SJSA1 (cell line): ENCODE measurements around the gene GRN. TPM values are rescaled to one million over a fixed set of nuclear protein-coding genes. Genes with fewer than 3 reads are reported as not detected.
A peak's percentile ranks its signal among the peaks of the same experiment; 100 is the strongest.

Source experiments
- DNase-seq, 2 experiments: peaks; one replicate each; pipeline ENCODE4 v3.0.0-alpha.2; 2015 to 2020; ENCODE audit warnings: low spot score in 2 of 2, low read depth in 1 of 2
- H3K27ac ChIP-seq: fragments of 250-450 bp; sonication (Bioruptor Pico); 2 replicates; pipeline ENCODE4 v1.5.1; 2020; ENCODE audit warnings: mild to moderate bottlenecking, moderate library complexity
- H3K27me3 ChIP-seq: fragments of 250-450 bp; sonication (Bioruptor Pico); replicated peaks from 2 replicates; pipeline ENCODE4 v1.5.1; 2020; ENCODE audit warnings: mild to moderate bottlenecking, moderate library complexity
- H3K36me3 ChIP-seq: fragments of 250-450 bp; sonication (Bioruptor Pico); 2 replicates; pipeline ENCODE4 v1.5.1; 2020; ENCODE audit warnings: mild to moderate bottlenecking
- H3K4me1 ChIP-seq: fragments of 250-450 bp; sonication (Bioruptor Pico); replicated peaks from 2 replicates; pipeline ENCODE4 v1.6.1; 2021; ENCODE audit warnings: mild to moderate bottlenecking
- H3K4me3 ChIP-seq: fragments of 250-450 bp; sonication (Bioruptor Pico); 2 replicates; pipeline ENCODE4 v1.5.1; 2020; ENCODE audit warnings: mild to moderate bottlenecking
- H3K9me3 ChIP-seq: fragments of 250-450 bp; sonication (Bioruptor Pico); replicated peaks from 2 replicates; pipeline ENCODE4 v1.5.1; 2020; ENCODE audit warnings: mild to moderate bottlenecking
- total RNA-seq: library from RNA; depleted of rRNA; stranded (reverse); fragments of >200 nt; shearing (Covaris generic); gene quantifications from 2 replicates; pipeline ENCODE4 v1.2.3, GENCODE V29; 2014

The GRN gene
- total RNA-seq, 1 experiment from 2014 or later = 190 TPM

DNA sequence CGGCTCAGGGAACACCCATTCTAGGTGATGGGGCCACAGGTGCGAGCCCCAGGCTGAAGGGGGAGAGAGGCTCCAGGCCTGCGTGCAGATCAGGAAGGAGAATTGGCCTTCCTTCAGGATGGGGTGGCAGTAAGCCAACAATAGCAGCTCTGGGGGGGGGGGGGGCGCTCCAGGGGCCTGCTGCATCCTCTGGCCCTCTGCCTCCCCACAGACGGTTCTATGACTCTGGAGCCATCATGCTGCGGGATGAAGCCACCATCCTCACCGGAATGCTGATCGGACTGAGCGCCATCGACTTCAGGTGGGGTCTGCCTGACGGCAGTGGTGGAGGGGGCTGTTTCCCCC, 30.6 kb upstream of the GRN start:
- peaks cover 5% of the 10 kb centered on the region; the same call in 1 of the 2 replicates for H3K4me1 ChIP-seq
- H3K4me3 ChIP-seq = no peak overlapping the region
- no peaks in the 10 kb centered on the region; the same call in 1 of the 2 replicates for H3K9me3 ChIP-seq
- no peak overlapping the region for H3K27ac ChIP-seq
- DNase-seq = no peak
- peaks cover 6% of the 10 kb centered on the region for H3K36me3 ChIP-seq
- H3K27me3 ChIP-seq = peaks cover 59% of the 10 kb centered on the region

DNA sequence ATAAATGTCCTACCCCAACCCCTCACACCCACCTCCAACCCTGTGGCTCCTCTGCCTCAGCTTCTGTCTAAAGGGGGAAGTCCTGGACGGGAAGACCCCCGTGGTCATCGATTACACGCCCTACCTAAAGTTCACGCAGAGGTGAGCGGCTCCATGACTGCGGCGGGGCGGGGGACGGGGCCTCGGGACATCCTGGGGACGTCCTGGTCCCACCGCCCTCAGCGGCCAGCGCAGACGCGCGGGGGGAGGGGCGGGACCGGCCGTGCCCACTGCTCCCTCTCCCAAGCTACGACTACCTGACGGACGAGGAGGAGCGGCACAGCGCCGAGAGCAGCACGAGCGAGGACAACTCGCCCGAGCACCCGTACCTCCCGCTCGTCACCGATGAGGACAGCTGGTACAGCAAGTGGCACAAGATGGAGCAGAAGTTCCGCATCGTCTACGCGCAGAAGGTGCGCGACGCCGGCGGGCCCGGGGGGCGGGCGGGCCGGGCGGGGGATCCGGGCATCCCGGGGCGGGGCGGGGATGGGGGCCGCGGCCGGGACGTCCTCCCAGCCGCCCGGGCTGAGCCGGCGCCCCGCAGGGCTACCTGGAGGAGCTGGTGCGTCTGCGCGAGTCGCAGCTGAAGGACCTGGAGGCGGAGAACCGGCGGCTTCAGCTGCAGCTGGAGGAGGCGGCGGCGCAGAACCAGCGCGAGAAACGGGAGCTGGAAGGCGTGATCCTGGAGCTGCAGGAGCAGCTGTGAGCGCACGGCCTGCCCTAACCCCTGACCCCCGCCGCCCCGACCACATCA, 30.0 kb upstream of the GRN start:
- DNase-seq = no peak
- Histone ChIP-seq H3K36me3 (peaks cover 12% of the 10 kb centered on the region), H3K27me3 (peaks cover 54% of the 10 kb centered on the region), H3K9me3 (no peaks in the 10 kb centered on the region; the same call in 1 of the 2 replicates), H3K27ac (no peak overlapping the region), H3K4me1 (peaks cover 5% of the 10 kb centered on the region; the same call in 1 of the 2 replicates), H3K4me3 (no peak overlapping the region)

DNA sequence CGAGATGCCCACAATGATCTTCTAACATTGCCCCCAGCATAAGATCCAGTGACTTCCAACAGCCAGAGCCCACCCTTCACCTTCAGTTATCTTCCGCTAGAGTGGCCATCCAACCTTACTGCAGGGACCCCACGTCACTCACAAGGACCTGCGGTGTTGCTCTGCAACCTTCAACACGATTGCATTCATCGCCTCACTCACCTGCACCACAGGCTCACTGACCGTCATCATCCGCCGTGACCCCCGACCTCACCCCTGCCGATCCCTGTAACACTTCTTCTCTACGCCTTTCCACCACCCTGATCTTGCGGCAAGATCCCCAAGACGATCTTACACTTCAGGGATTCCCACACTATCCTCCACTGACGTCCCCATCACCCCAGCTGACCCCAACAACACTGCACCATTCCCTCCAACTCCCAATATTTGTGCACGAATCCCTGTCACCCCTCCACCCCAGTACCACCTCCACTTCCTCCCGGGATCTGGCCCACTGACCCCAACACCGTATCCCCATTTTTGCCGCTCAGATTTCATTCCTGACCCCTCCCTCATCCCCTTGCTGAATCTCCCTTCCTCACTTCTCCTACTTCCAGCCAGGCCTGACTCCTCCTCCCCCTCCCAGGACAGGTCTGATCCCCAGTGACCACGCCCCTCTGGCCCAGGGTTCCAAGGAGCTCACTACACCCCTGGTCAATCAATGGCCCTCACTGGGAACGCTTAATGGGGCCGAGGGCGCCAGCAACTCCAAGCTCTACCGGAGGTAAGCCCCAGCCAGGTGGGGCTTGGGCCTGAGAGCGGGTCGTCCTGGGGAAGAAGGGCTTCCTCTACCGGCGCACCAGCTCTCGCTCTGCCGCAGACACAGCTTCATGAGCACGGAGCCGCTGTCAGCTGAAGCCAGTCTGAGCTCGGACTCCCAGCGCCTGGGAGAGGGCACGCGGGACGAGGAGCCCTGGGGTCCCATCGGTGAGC, 29.1 kb upstream of the GRN start:
- no peak for DNase-seq
- peaks cover 54% of the 10 kb centered on the region for H3K27me3 ChIP-seq
- H3K4me3 ChIP-seq = no peak overlapping the region
- H3K36me3 ChIP-seq = peaks cover 22% of the 10 kb centered on the region
- no peaks in the 10 kb centered on the region; the same call in 1 of the 2 replicates for H3K9me3 ChIP-seq
- H3K4me1 ChIP-seq = peaks cover 5% of the 10 kb centered on the region; the same call in 1 of the 2 replicates
- no peak overlapping the region for H3K27ac ChIP-seq

DNA sequence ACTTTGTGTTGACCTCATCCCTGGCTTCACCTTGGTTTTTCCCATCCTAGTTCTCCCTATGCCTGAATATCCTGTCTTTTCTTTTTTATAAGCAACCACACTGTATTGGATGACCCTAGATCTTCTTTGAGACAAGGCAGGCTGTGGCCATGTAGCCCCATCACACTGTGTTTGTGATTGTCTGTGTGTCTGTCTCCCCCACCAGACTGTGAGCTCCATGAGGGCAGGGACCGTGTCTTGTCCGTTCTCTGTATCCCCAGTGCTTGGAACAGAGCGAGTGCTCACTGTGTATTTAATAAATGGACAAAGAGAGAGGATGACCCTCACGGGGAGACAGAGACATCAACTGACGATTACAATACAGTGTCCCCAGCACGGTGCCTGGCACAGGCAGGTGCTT, 27.6 kb upstream of the GRN start:
- peaks cover 5% of the 10 kb centered on the region; the same call in 1 of the 2 replicates for H3K4me1 ChIP-seq
- no peaks in the 10 kb centered on the region; the same call in 1 of the 2 replicates for H3K9me3 ChIP-seq
- no peak overlapping the region for H3K4me3 ChIP-seq
- no peak for DNase-seq
- H3K27me3 ChIP-seq = peaks cover 50% of the 10 kb centered on the region
- H3K27ac ChIP-seq = no peak overlapping the region
- H3K36me3 ChIP-seq = peaks cover 37% of the 10 kb centered on the region

DNA sequence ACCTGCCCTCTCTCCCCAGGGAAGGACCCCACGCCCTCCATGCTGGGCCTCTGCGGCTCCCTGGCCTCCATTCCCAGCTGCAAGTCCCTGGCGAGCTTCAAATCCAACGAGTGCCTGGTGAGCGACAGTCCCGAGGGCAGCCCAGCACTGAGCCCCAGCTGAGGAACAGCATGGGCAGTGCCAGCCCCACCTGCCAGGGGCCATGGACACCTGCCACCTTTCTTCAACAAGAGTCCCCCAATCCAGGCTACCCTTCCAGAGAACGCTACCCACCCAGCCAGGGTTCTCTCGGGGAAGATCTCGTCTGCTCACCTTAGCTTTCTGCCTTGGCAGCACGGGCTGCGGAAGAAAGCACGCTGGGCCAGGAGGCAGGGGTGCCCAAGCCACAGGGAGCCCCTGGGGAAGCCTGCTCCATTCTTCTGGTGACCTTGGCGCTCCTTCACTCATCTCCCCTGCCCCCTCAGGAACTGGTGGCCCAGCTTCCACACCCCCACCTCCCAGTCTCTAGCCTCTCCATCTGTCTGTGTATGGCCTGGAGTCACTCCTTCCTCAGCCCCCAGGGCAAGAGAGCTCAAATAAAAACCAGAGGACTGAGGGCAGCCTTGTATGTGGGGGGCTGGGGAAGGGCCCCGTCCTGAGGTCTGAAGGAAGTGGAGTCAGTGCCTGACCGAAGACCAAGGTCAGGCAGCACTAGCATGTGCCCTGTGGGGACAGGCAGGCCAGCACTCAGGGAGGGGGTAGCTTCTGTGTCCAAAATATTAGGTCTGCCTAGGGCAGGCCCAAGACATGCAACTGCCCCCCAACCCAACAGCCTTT, 26.8 kb upstream of the GRN start:
- no peak for DNase-seq

DNA sequence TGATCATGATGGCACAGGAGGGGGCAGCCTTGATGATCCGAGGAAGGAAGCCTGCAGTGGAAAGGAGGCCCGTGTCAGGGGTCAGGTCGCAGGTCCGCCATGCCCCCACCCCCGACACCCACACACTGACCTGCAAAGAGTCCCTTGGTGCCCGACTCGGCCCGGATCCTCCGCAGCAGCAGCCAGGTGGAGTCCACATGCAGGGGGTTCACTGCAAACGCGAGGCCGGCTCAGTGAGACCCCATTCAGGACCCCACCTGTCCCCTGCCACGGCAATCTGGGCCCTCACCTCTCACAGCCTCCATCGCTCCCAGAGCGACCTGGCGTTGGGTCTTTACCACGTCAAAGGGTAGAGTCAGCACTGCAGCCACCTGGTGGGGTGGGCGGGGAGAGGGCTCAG, 25.0 kb upstream of the GRN start:
- DNase-seq = no peak
- peaks cover 29% of the 10 kb centered on the region for H3K27me3 ChIP-seq
- no peak overlapping the region for H3K27ac ChIP-seq
- H3K9me3 ChIP-seq = no peaks in the 10 kb centered on the region; the same call in 1 of the 2 replicates
- no peak overlapping the region for H3K4me3 ChIP-seq
- peaks cover 15% of the 10 kb centered on the region for H3K4me1 ChIP-seq
- H3K36me3 ChIP-seq = peaks cover 52% of the 10 kb centered on the region

More for the DNA sequence above, 26.8 kb upstream of the GRN start:
- no peak overlapping the region for H3K27ac ChIP-seq
- H3K4me3 ChIP-seq = no peak overlapping the region
- no peaks in the 10 kb centered on the region; the same call in 1 of the 2 replicates for H3K9me3 ChIP-seq
- peaks cover 44% of the 10 kb centered on the region for H3K27me3 ChIP-seq
- H3K36me3 ChIP-seq = peaks cover 40% of the 10 kb centered on the region
- H3K4me1 ChIP-seq = peaks cover 5% of the 10 kb centered on the region; the same call in 1 of the 2 replicates

DNA sequence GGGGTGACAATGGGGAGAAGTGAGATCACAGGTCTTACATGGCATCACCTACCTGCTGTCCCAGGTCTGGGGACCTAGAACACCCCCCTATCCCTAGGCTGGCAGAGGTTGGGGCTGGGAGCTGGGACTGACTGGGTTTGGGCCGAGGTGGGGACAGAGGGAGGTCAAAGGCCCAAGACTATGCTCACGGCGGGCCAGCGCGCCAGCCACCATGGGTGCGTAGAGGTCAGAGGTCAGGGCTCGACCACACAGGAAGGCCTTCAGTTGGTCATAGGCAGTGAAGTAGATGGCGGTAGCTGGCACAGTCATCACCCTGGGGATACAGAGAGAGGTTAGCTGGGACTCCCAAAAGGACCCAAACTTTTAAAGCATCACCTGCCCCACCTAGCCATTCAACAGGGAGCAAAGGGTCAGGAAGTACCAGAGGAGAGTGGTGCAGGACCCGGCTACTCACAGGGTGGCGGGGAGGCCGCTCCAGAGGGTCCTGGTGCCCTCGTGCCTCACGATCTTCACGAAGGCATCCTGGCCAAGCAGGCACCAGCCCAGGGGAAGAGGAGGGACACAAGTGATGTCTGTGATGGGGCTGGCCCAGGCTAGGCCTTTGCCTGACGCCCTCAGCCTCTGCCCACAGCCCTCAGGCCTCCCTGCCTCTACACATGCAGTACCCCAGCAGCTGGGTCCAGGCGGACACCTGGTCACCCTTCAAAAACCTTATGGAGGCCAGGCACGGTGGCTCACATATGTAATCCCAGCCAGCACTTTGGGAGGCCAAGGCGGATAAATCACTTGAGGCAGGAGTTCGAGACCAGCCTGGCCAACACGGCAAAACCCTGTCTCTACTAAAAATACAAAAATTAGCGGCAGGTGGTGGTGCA, 23.6 kb upstream of the GRN start:
- no peaks in the 10 kb centered on the region; the same call in 1 of the 2 replicates for H3K9me3 ChIP-seq
- H3K27me3 ChIP-seq = peaks cover 17% of the 10 kb centered on the region
- H3K36me3 ChIP-seq = peaks cover 53% of the 10 kb centered on the region
- DNase-seq = no peak
- no peak overlapping the region for H3K4me3 ChIP-seq
- H3K27ac ChIP-seq = no peak overlapping the region
- H3K4me1 ChIP-seq = peaks cover 29% of the 10 kb centered on the region

DNA sequence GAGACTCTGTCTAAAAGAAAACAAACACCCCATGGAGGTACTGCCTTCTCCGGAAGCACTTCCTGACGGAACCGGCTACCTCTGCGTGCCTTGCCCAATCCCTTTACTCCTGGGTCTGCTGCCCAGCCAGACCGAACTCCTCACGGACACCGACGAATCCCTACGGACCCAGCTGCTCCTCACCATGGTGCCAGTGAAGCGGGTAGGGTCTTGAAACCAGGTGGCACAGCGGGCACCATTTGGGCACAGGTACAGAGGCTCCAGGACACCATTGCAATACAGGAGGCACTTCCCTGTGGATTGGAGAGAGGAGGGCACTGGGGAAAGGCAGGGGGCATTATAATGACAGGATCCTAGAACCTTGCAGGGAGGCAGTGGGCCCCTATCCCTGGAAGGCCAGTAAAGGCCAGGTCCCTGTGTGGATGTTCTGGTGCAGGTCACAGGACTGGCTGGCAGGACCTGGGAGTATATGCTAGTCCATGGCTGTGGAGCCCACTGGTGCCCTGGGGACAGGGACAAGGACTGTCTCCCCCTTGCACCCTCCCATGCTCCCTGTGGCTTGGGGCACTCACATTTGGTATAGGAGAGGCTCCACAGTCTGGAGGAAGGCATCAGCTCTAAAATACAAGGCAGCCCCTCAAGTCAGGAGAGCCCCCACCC, 22.7 kb upstream of the GRN start:
- DNase-seq = no peak
- no peak overlapping the region for H3K4me3 ChIP-seq
- H3K27ac ChIP-seq = no peak overlapping the region
- peaks cover 33% of the 10 kb centered on the region for H3K4me1 ChIP-seq
- no peaks in the 10 kb centered on the region; the same call in 1 of the 2 replicates for H3K9me3 ChIP-seq
- H3K36me3 ChIP-seq = peaks cover 53% of the 10 kb centered on the region
- H3K27me3 ChIP-seq = peaks cover 8% of the 10 kb centered on the region

DNA sequence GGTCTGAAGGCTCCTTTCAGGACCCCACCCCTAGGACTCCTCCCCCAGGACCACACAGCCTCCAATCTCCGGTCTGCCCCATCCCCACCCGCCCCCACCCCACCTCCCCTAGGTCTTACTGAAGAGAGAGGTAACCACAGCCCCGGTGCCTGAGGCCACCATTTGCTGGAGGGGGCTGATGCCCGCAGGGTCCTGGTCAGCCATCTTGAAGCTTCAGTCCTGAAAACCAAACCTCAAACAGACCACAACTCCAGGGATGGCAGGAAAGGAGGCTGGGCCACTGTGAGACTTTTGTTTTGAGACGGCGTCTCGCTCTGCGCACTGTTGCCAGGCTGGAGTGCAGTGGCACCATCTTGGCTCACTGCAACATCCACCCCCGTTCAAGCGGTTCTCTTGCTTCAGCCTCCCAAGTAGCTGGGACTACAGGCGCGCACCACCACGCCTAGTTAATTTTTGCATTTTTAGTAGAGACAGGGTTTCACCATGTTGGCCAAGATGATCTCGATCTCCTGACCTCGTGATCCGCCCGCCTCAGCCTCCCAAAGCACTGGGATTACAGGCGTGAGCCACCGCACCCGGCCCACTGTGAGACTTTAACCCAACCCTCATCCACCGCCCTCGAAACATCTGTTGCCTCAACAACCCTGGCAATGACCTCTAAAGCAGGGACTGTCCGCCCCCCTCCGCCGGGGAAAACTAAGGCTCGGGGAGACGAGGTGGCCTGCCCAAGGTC, 21.6 kb upstream of the GRN start:
- Histone ChIP-seq H3K27ac (no peak overlapping the region), H3K9me3 (no peaks in the 10 kb centered on the region; the same call in 1 of the 2 replicates), H3K27me3 (no peaks in the 10 kb centered on the region), H3K36me3 (peaks cover 53% of the 10 kb centered on the region), H3K4me3 (peak overlapping the region; percentile 97), H3K4me1 (peaks cover 33% of the 10 kb centered on the region)
- no peak for DNase-seq

DNA sequence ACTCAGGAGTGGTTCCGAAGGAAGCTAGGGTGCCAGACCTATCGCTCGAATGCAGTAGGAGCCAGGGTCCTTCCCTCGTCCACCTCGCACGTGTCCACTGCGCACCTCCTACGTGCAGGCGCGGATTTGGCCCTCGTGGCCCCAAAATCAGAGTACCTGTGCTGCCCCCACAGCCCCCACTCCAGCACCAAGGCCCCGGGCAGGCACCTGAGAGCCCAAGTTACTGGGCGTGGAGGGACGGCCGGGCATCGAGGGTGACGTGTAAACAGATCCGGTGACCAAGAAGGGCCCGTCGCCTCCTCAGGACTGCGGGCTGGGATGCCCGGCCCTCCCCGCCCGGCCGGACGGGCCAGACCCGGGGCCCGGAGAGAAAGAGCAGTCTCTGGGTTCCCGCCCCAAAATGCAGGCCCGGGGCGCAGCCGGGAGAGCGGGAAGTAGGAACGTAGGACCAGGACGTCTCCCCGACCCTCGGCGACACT, 21.0 kb upstream of the GRN start:
- Histone ChIP-seq H3K27ac (peak overlapping the region; percentile 15), H3K9me3 (no peaks in the 10 kb centered on the region; the same call in 1 of the 2 replicates), H3K4me1 (peaks cover 33% of the 10 kb centered on the region), H3K4me3 (peak overlapping the region; percentile 97), H3K27me3 (no peaks in the 10 kb centered on the region), H3K36me3 (peaks cover 50% of the 10 kb centered on the region)
- no peak for DNase-seq

DNA sequence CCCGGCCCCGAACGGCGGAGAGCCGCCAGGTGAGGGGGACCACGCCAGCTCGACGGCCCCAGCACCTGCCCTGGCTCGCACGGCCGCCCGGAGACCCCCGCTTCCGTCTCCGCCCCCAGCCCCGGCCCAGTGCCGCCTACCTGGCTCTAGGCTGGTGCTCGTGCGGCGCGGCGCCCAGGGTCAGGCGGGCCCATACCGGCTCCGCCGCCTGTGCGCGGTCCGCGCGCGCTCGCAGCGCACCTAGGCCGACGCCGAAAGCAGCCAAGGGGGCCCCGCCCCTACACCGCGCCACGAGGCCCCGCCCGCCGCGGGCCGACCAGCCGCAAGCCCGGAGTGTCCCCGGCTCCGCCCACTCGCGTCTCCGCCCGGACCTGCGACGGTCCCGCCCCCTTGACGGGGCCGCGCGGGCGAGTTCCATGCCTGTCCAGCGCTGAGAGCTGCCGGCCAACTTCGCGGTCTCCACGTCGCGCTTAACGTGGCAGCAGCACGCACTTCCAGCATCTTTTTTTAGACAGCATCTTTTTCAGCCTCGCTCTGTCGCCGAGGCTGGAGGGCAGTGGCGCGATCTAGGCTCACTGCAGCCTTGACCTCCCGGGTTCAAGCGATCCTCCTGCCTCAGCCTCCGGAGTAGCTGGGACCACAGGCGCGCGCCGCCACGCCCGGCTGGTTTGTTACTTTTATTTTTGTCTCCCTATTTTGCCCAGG, 20.4 kb upstream of the GRN start, which contains the start of gene SLC25A39:
TSS of gene SLC25A39 (minus strand) at position 253 of the 705 bp plus-strand sequence. CDS start 1,261 bp downstream, outside the sequence.
- DNase-seq = peak; percentile 95
- H3K4me3 ChIP-seq = peak within 1 kb of the TSS; percentile 97
- peaks cover 44% of the 10 kb centered on the region for H3K36me3 ChIP-seq
- no peaks in the 10 kb centered on the region; the same call in 1 of the 2 replicates for H3K9me3 ChIP-seq
- H3K27ac ChIP-seq = peak within 1 kb of the TSS; percentile 15
- no peaks in the 10 kb centered on the region for H3K27me3 ChIP-seq
- peaks cover 33% of the 10 kb centered on the region for H3K4me1 ChIP-seq
